ENCODE results near the gene PDRG1. TPM values are rescaled to one million over a fixed set of nuclear protein-coding genes. Genes with fewer than 3 reads are reported as not detected.

The PDRG1 gene
- total and polyA plus RNA-seq, 2 donors (not counting 3 experiments of a cell fraction or from before 2014, with no cell fraction given): 14.6 to 17.0 TPM

GRCh38 chr20:31927627-31928159, 24.2 kb downstream of the PDRG1 start:
- H3K4me2 ChIP-seq (ENCODE audit: insufficient read depth, low read length): no peak overlapping the region
- H4K20me1 ChIP-seq (replicated peaks; ENCODE audit: control insufficient read depth, extremely low read depth, insufficient read depth, low read length): no peaks in the 10 kb centered on the region
- H3K27me3 ChIP-seq (ENCODE audit: control insufficient read depth in 2 of 2, insufficient read depth in 2 of 2, low read length in 2 of 2): peaks cover 6 to 7% of the 10 kb centered on the region in 2 experiments
- H3K4me1 ChIP-seq (ENCODE audit: control insufficient read depth, extremely low read depth, insufficient read depth, low read length): no peaks in the 10 kb centered on the region
- H3K4me3 ChIP-seq (replicated peaks in 1 of 3; ENCODE audit: insufficient read depth in 1 of 3, low read depth in 1 of 3, low read length in 3 of 3): no peak overlapping the region
- no peak for FAIRE-seq
- DNase-seq (ENCODE audit: low read depth, low spot score): no peak
- no peak for TF ChIP-seq MAX (IDR thresholded peaks at IDR 0.05; ENCODE audit: insufficient read depth, insufficient read length)
- no peak for TF ChIP-seq GATA2 (IDR thresholded peaks at IDR 0.05; ENCODE audit: insufficient read depth, insufficient read length, low read depth, low read length)
- no peak for TF ChIP-seq EZH2 (IDR thresholded peaks at IDR 0.05; ENCODE audit: borderline replicate concordance, low read depth, low read length, severe bottlenecking)
- TF ChIP-seq FOS (IDR thresholded peaks at IDR 0.05; ENCODE audit: borderline replicate concordance, insufficient read depth, low read length): no peak
- no peak for TF ChIP-seq POLR2AphosphoS5 (IDR thresholded peaks at IDR 0.05; ENCODE audit: insufficient read depth, low read depth, low read length)
- TF ChIP-seq POLR2A (IDR thresholded peaks at IDR 0.05; ENCODE audit: low read depth, low read length): no peak
- no peak for TF ChIP-seq JUN (IDR thresholded peaks at IDR 0.05; ENCODE audit: borderline replicate concordance, insufficient read depth, insufficient read length, low read depth)
- TF ChIP-seq, protein P1, sequence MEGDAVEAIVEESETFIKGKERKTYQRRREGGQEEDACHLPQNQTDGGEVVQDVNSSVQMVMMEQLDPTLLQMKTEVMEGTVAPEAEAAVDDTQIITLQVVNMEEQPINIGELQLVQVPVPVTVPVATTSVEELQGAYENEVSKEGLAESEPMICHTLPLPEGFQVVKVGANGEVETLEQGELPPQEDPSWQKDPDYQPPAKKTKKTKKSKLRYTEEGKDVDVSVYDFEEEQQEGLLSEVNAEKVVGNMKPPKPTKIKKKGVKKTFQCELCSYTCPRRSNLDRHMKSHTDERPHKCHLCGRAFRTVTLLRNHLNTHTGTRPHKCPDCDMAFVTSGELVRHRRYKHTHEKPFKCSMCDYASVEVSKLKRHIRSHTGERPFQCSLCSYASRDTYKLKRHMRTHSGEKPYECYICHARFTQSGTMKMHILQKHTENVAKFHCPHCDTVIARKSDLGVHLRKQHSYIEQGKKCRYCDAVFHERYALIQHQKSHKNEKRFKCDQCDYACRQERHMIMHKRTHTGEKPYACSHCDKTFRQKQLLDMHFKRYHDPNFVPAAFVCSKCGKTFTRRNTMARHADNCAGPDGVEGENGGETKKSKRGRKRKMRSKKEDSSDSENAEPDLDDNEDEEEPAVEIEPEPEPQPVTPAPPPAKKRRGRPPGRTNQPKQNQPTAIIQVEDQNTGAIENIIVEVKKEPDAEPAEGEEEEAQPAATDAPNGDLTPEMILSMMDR (IDR thresholded peaks at IDR 0.05; ENCODE audit: extremely low read depth in 1 of 2, insufficient read depth in 1 of 2, low read depth in 1 of 2, low read length in 2 of 2): no peak
- no peaks in the 10 kb centered on the region for H3K9me1 ChIP-seq (replicated peaks; ENCODE audit: control insufficient read depth, extremely low read depth, insufficient read depth, low read length)
- no peaks in the 10 kb centered on the region for H3K36me3 ChIP-seq (ENCODE audit: control insufficient read depth in 2 of 2, extremely low read depth in 1 of 2, insufficient read depth in 2 of 2, low read length in 2 of 2)
- intact Hi-C loops (cut with micrococcal nuclease): no loop called here
- ChIA-PET POLR2A (no interaction called here), CTCF (no interaction called here)
- no peak overlapping the region for H3K9ac ChIP-seq (replicated peaks; ENCODE audit: extremely low read depth, insufficient read depth, low read length)
- no TSS peak for BruUV-seq (replicated peaks)
- H2AFZ ChIP-seq (ENCODE audit: low read depth, low read length): no peak overlapping the region
- H3K27ac ChIP-seq (ENCODE audit: insufficient read depth, low read depth, low read length): no peak overlapping the region
- H3K9me3 ChIP-seq (replicated peaks; ENCODE audit: control insufficient read depth, insufficient read depth, low read length): no peaks in the 10 kb centered on the region
- dilution Hi-C loops (cut with MboI; ENCODE audit: extremely low pct_ligation_motif_present, low sequenced_read_pairs): no loop called here
- H3K79me2 ChIP-seq (ENCODE audit: control insufficient read depth, insufficient read depth, low read length): no peaks in the 10 kb centered on the region
